ENCODE data around the gene KIAA1614.
"Not testable (repeated sequence)": the region's sequence is repeated elsewhere in the genome, so short reads cannot be mapped to it uniquely, and the experiment has no call there.

Gene KIAA1614

DNA sequence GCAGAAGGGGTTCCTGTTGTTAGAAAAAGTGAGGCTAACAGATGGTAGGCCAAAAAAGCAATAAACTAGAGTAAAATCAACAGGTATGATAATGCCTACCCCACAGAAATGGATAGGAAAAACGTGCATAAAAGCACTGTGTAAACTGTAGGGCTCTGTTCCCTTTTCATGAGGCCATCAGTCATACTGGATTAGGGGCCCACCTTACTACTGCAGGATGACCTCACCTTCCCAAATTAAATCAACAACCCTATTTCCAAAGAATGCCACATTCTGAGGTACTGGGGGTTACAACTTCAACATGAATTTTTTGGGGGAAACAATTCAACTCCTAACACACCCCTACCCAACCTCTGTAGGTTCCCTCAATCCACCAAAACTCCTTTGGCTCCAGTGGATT is 54.9 kb downstream of the KIAA1614 start:
- Histone ChIP-seq H3K27me3 (ENCODE audit: low read depth, low read length) (no peaks in the 10 kb centered on the region), H3K4me3 (ENCODE audit: low read depth in 1 of 2, low read length in 2 of 2) (no peak overlapping the region), H3K9me3 (ENCODE audit: control insufficient read depth in 1 of 2, low read length in 2 of 2) (no peaks in the 10 kb centered on the region), H3K4me1 (ENCODE audit: control insufficient read depth in 1 of 2, insufficient read depth in 2 of 2, low read length in 2 of 2) (no peaks in the 10 kb centered on the region), H3K36me3 (ENCODE audit: control insufficient read depth in 1 of 2, insufficient read depth in 2 of 2, low read length in 2 of 2) (peaks cover 0 to 17% of the 10 kb centered on the region in 2 donors), H3K27ac (ENCODE audit: low read length) (no peak overlapping the region)

GRCh38 chr1:180968834-180969233 is 56.1 kb downstream of the KIAA1614 start:
- not testable (repeated sequence) for H3K9me3 ChIP-seq (ENCODE audit: control insufficient read depth in 1 of 2, low read length in 2 of 2); H3K27ac ChIP-seq (ENCODE audit: low read length); H3K27me3 ChIP-seq (ENCODE audit: low read depth, low read length); H3K4me3 ChIP-seq (ENCODE audit: low read depth in 1 of 2, low read length in 2 of 2)
- H3K4me1 ChIP-seq (ENCODE audit: control insufficient read depth in 1 of 2, insufficient read depth in 2 of 2, low read length in 2 of 2) = peaks cover 2 to 11% of the 10 kb centered on the region in 2 donors
- peaks cover 0 to 17% of the 10 kb centered on the region in 2 donors for H3K36me3 ChIP-seq (ENCODE audit: control insufficient read depth in 1 of 2, insufficient read depth in 2 of 2, low read length in 2 of 2)

DNA sequence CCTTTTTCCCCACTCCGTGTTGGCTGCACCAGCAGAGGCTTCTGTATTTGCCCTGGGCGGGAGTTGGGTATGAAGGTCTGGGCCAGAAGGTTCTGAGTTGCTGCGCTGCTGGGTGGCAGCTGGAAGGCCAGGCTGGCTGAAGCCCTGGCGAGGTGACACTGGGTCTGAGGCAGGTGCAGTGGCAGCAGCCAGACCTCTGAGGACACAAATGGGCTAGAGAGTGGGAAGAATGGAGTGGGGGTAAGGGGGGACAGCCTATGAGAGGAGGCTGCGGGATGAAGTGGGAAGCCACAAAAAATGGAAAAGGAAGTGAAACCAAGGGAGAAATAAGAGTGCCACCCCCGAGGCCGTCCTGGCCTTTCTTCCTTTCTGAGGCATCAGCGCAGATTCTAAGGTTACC is 56.7 kb downstream of the KIAA1614 start:
- Histone ChIP-seq H3K27me3 (ENCODE audit: low read depth, low read length) (no peaks in the 10 kb centered on the region), H3K9me3 (ENCODE audit: control insufficient read depth in 1 of 2, low read length in 2 of 2) (no peaks in the 10 kb centered on the region), H3K4me1 (ENCODE audit: control insufficient read depth in 1 of 2, insufficient read depth in 2 of 2, low read length in 2 of 2) (peaks cover 6 to 13% of the 10 kb centered on the region in 2 donors), H3K36me3 (ENCODE audit: control insufficient read depth in 1 of 2, insufficient read depth in 2 of 2, low read length in 2 of 2) (peaks cover 0 to 17% of the 10 kb centered on the region in 2 donors), H3K27ac (ENCODE audit: low read length) (no peak overlapping the region), H3K4me3 (ENCODE audit: low read depth in 1 of 2, low read length in 2 of 2) (no peak overlapping the region)

- Histone ChIP-seq H3K4me3 (ENCODE audit: low read depth in 1 of 2, low read length in 2 of 2) (no peak overlapping the region), H3K4me1 (ENCODE audit: control insufficient read depth in 1 of 2, insufficient read depth in 2 of 2, low read length in 2 of 2) (peaks cover 12 to 13% of the 10 kb centered on the region in 2 donors), H3K27me3 (ENCODE audit: low read depth, low read length) (no peaks in the 10 kb centered on the region), H3K9me3 (ENCODE audit: control insufficient read depth in 1 of 2, low read length in 2 of 2) (no peaks in the 10 kb centered on the region), H3K27ac (ENCODE audit: low read length) (no peak overlapping the region), H3K36me3 (ENCODE audit: control insufficient read depth in 1 of 2, insufficient read depth in 2 of 2, low read length in 2 of 2) (peaks cover 3 to 17% of the 10 kb centered on the region in 2 donors)
Measured at GRCh38 chr1:180970333-180971079, 57.8 kb downstream of the KIAA1614 start.

- H3K4me3 ChIP-seq (ENCODE audit: low read depth in 1 of 2, low read length in 2 of 2) = no peak overlapping the region
- H3K27ac ChIP-seq (ENCODE audit: low read length) = no peak overlapping the region
- H3K36me3 ChIP-seq (ENCODE audit: control insufficient read depth in 1 of 2, insufficient read depth in 2 of 2, low read length in 2 of 2) = peaks cover 10 to 25% of the 10 kb centered on the region in 2 donors
- no peaks in the 10 kb centered on the region for H3K9me3 ChIP-seq (ENCODE audit: control insufficient read depth in 1 of 2, low read length in 2 of 2)
- H3K4me1 ChIP-seq (ENCODE audit: control insufficient read depth in 1 of 2, insufficient read depth in 2 of 2, low read length in 2 of 2) = peaks cover 17% of the 10 kb centered on the region in 2 donors
- no peaks in the 10 kb centered on the region for H3K27me3 ChIP-seq (ENCODE audit: low read depth, low read length)
Measured at GRCh38 chr1:180971273-180971997, 58.7 kb downstream of the KIAA1614 start.

DNA sequence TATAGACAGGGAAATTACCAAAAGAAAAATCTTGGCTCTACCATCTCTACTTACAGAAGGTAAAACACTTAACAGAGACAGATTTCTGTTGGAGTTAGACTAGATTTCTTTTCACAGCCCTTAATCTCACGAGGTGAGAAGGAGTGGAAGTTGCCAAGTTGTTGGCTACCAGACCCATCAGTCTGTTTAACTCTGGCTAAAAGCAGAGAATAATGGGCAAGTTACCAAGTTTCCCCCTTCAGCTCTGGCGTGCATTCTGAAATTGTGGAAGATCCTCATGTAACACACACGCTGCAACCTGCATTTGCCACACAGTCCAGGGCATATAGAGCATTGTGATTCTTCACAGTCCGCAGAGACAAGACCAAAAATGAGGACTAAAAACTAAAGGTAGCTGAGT is 60.7 kb downstream of the KIAA1614 start:
- H3K4me3 ChIP-seq (ENCODE audit: low read depth in 1 of 2, low read length in 2 of 2) = no peak overlapping the region
- H3K36me3 ChIP-seq (ENCODE audit: control insufficient read depth in 1 of 2, insufficient read depth in 2 of 2, low read length in 2 of 2) = peaks cover 10 to 28% of the 10 kb centered on the region in 2 donors
- peaks cover 25 to 28% of the 10 kb centered on the region in 2 donors for H3K4me1 ChIP-seq (ENCODE audit: control insufficient read depth in 1 of 2, insufficient read depth in 2 of 2, low read length in 2 of 2)

GRCh38 chr1:180974236-180974635 is 61.5 kb downstream of the KIAA1614 start:
- H3K27ac ChIP-seq (ENCODE audit: low read length) = no peak overlapping the region
- H3K36me3 ChIP-seq (ENCODE audit: control insufficient read depth in 1 of 2, insufficient read depth in 2 of 2, low read length in 2 of 2) = peaks cover 10 to 28% of the 10 kb centered on the region in 2 donors
- H3K4me1 ChIP-seq (ENCODE audit: control insufficient read depth in 1 of 2, insufficient read depth in 2 of 2, low read length in 2 of 2) = peaks cover 28% of the 10 kb centered on the region in 2 donors
- H3K27me3 ChIP-seq (ENCODE audit: low read depth, low read length) = no peaks in the 10 kb centered on the region
- H3K9me3 ChIP-seq (ENCODE audit: control insufficient read depth in 1 of 2, low read length in 2 of 2) = no peaks in the 10 kb centered on the region
- no peak overlapping the region for H3K4me3 ChIP-seq (ENCODE audit: low read depth in 1 of 2, low read length in 2 of 2)

More for the DNA sequence above, 60.7 kb downstream of the KIAA1614 start:
- Histone ChIP-seq H3K27me3 (ENCODE audit: low read depth, low read length) (no peaks in the 10 kb centered on the region), H3K9me3 (ENCODE audit: control insufficient read depth in 1 of 2, low read length in 2 of 2) (no peaks in the 10 kb centered on the region), H3K27ac (ENCODE audit: low read length) (no peak overlapping the region)

DNA sequence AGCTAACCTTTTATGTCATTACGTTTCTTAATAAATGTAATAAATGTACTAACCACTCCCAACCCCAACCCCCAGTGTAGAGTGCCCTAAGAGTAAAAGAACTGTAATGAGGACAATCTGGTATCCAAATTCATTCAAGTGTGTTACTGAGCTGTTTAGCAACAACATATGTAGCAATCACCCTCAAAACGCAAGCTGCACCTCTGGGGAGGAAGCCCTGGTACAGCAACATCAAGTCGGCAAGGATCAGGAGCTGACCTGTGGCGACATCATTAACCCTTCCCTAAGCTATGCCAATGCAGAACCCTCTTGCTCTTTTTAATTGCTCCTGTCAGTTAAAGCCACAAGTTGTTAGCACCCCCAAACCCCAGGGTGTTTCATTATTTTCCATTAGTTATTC is 62.9 kb downstream of the KIAA1614 start:
- Histone ChIP-seq H3K36me3 (ENCODE audit: control insufficient read depth in 1 of 2, insufficient read depth in 2 of 2, low read length in 2 of 2) (peaks cover 10 to 28% of the 10 kb centered on the region in 2 donors), H3K27ac (ENCODE audit: low read length) (no peak overlapping the region), H3K9me3 (ENCODE audit: control insufficient read depth in 1 of 2, low read length in 2 of 2) (no peaks in the 10 kb centered on the region)

GRCh38 chr1:180976191-180976590 is 63.5 kb downstream of the KIAA1614 start:
- peaks cover 28% of the 10 kb centered on the region in 2 donors for H3K4me1 ChIP-seq (ENCODE audit: control insufficient read depth in 1 of 2, insufficient read depth in 2 of 2, low read length in 2 of 2)
- H3K9me3 ChIP-seq (ENCODE audit: control insufficient read depth in 1 of 2, low read length in 2 of 2) = no peaks in the 10 kb centered on the region
- H3K27me3 ChIP-seq (ENCODE audit: low read depth, low read length) = no peaks in the 10 kb centered on the region
- peaks cover 10 to 23% of the 10 kb centered on the region in 2 donors for H3K36me3 ChIP-seq (ENCODE audit: control insufficient read depth in 1 of 2, insufficient read depth in 2 of 2, low read length in 2 of 2)
- no peak overlapping the region for H3K27ac ChIP-seq (ENCODE audit: low read length)
- no peak overlapping the region for H3K4me3 ChIP-seq (ENCODE audit: low read depth in 1 of 2, low read length in 2 of 2)

More for the DNA sequence above, 62.9 kb downstream of the KIAA1614 start:
- peaks cover 28% of the 10 kb centered on the region in 2 donors for H3K4me1 ChIP-seq (ENCODE audit: control insufficient read depth in 1 of 2, insufficient read depth in 2 of 2, low read length in 2 of 2)
- no peaks in the 10 kb centered on the region for H3K27me3 ChIP-seq (ENCODE audit: low read depth, low read length)
- H3K4me3 ChIP-seq (ENCODE audit: low read depth in 1 of 2, low read length in 2 of 2) = no peak overlapping the region

DNA sequence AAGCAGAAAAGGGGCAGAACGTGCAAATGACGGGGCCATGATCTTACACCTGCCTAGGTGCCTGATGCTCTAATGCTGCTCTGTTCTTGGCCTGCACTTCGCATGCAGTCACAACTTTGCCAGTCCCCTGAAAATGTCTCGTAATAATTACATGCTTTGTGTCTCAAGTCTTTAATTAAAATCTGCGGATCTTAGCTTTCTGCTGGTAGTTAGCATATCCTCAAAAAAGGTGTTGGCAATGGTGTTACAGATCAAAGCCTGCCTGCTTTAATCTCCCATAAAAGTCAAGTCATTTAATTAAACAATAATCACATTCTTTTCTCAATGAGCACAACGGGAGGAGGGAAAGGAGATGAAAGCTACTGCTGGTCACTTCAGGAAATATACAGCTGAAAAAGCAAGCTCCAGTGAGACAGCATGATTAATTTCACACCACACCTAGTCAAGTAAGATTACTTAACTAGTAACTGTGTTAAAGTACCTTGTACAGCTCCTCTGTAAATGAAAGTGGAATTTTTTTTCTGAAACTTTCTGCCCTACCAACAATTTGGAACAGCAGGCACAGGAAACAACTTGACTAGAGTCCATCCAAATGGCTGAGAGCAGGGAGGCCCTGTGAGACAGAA is 64.1 kb downstream of the KIAA1614 start:
- H3K9me3 ChIP-seq (ENCODE audit: control insufficient read depth in 1 of 2, low read length in 2 of 2) = no peaks in the 10 kb centered on the region
- no peak overlapping the region for H3K27ac ChIP-seq (ENCODE audit: low read length)
- H3K4me1 ChIP-seq (ENCODE audit: control insufficient read depth in 1 of 2, insufficient read depth in 2 of 2, low read length in 2 of 2) = peaks cover 28% of the 10 kb centered on the region in 2 donors
- H3K27me3 ChIP-seq (ENCODE audit: low read depth, low read length) = no peaks in the 10 kb centered on the region
- H3K36me3 ChIP-seq (ENCODE audit: control insufficient read depth in 1 of 2, insufficient read depth in 2 of 2, low read length in 2 of 2) = peaks cover 15 to 18% of the 10 kb centered on the region in 2 donors
- no peak overlapping the region for H3K4me3 ChIP-seq (ENCODE audit: low read depth in 1 of 2, low read length in 2 of 2)
